Activated CD8-positive, alpha-beta T cell treated with anti-CD3 and anti-CD28 coated beads for 36 hours (primary cell): ENCODE measurements around the gene ANXA11. TPM values are rescaled to one million over a fixed set of nuclear protein-coding genes. Genes with fewer than 3 reads are reported as not detected.
A peak's percentile ranks its signal among the peaks of the same experiment; 100 is the strongest.
"Not testable (repeated sequence)": the region's sequence is repeated elsewhere in the genome, so short reads cannot be mapped to it uniquely, and the experiment has no call there.

Experiments used
- ATAC-seq: fragments of 200-7000 bp; cut with Tn5 transposase; one replicate; pipeline ENCODE4 v1.10.0; 2021; ENCODE audit warnings: mild to moderate bottlenecking, moderate library complexity
- CTCF ChIA-PET: fragments of 350-600 bp; sonication (Branson Sonifier 250); formaldehyde crosslinking; loops from one replicate; lab custom pipeline; 2021; ENCODE audit warnings: antibody characterized with exemption; lab: Charles Lee
- POLR2A ChIA-PET: fragments of 350-600 bp; sonication (Branson Sonifier 250); formaldehyde crosslinking; loops from one replicate; lab custom pipeline; 2021; ENCODE audit warnings: antibody characterized with exemption; lab: Charles Lee
- DNase-seq: peaks from one replicate; pipeline ENCODE4 v3.0.0-alpha.2; 2020
- H3K27ac Mint-ChIP-seq: one replicate; pipeline ENCODE4 v1.8.0; 2021; ENCODE audit warnings: mild to moderate bottlenecking, mixed read lengths
- H3K27me3 Mint-ChIP-seq: one replicate; pipeline ENCODE4 v1.8.0; 2021; ENCODE audit warnings: mixed read lengths
- H3K36me3 Mint-ChIP-seq: one replicate; pipeline ENCODE4 v1.8.0; 2021; ENCODE audit warnings: low read depth, mixed read lengths
- H3K4me1 Mint-ChIP-seq: one replicate; pipeline ENCODE4 v1.8.0; 2021; ENCODE audit warnings: low read depth, mixed read lengths
- H3K4me3 Mint-ChIP-seq: one replicate; pipeline ENCODE4 v1.8.0; 2021; ENCODE audit warnings: mild to moderate bottlenecking, moderate library complexity, mixed read lengths
- H3K9me3 Mint-ChIP-seq: one replicate; pipeline ENCODE4 v1.8.0; 2021; ENCODE audit warnings: mixed read lengths
- intact Hi-C: fragments of 100-400 bp; cut with micrococcal nuclease; formaldehyde crosslinking; loops from one replicate; pipeline ENCODE4 v1.10.0; 2022
- total RNA-seq, 2 experiments: library from RNA; stranded (reverse); gene quantifications; one replicate each; pipeline ENCODE4 v1.2.3, GENCODE V29; 2021
- TF ChIP-seq, protein P1 (sequence below): fragments of 200-600 bp; IDR thresholded peaks from one replicate; pipeline ENCODE4 v1.8.0; 2022; ENCODE audit warnings: antibody characterized with exemption, mild to moderate bottlenecking

Gene ANXA11
- total RNA-seq, 2 experiments from 2014 or later, result 226 to 238 TPM

DNA sequence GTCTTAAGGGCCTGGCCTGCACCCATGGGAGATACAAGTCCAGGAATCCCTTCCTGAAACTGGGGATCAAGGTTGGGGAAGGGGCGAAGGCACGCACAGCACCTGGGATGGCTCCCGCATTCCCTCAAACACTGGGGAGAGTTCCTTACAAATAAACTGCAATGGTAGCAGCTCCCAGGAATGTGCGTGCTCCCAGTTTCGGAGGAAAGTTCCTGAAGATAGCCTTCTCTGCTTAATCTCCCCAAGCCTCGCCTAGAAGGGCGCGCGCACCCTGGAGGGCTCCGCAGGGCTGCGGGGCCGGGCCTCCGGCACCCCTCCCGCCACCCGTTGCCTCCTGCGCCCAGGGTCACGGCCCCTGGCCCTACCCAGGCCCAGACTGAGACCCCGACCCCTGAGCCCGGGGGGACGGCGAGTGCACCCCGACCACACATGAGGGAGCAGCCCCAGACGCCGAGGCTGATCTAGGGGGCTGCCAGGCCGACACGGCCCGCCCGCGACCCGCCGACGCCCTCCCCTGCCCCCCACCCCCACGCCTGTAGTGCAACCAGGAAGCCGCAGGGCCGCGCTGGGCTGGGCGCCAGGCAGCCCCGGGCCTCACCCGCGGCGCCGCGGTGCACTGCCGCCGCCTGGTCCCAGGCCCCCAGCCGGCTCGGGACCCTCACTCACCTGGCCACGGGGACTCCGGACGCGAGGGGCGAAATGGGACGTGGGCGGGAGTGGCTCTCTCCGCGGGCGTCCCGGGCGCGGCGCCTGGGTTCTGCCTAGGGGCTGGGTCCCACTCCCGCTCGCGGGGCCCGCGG lies 460 bp downstream of the ANXA11 start:
- Mint-ChIP-seq H3K9me3 (no peaks in the 10 kb centered on the region), H3K36me3 (peaks cover 34% of the 10 kb centered on the region), H3K4me3 (peak overlapping the region; percentile 92), H3K27me3 (no peaks in the 10 kb centered on the region), H3K27ac (peak overlapping the region; percentile 91), H3K4me1 (peaks cover 51% of the 10 kb centered on the region)
- POLR2A ChIA-PET, result interaction anchor here (1.0 to 5.3 kb wide), 7 partner anchors 11 to 259 kb away, joined by 3 to 49 read pairs (median 6); no protein-coding TSS in a partner anchor
- intact Hi-C loops, result loop anchor here (5.0 to 10.0 kb wide), 2 partner anchors 58 to 270 kb away; no protein-coding TSS in a partner anchor
- CTCF ChIA-PET, result interaction anchor here (1.4 to 4.8 kb wide), 6 partner anchors 14 to 265 kb away, joined by 4 to 28 read pairs (median 8); no protein-coding TSS in a partner anchor
- ATAC-seq (peak; percentile 12), DNase-seq (peak; percentile 48)
- TF ChIP-seq, protein P1, sequence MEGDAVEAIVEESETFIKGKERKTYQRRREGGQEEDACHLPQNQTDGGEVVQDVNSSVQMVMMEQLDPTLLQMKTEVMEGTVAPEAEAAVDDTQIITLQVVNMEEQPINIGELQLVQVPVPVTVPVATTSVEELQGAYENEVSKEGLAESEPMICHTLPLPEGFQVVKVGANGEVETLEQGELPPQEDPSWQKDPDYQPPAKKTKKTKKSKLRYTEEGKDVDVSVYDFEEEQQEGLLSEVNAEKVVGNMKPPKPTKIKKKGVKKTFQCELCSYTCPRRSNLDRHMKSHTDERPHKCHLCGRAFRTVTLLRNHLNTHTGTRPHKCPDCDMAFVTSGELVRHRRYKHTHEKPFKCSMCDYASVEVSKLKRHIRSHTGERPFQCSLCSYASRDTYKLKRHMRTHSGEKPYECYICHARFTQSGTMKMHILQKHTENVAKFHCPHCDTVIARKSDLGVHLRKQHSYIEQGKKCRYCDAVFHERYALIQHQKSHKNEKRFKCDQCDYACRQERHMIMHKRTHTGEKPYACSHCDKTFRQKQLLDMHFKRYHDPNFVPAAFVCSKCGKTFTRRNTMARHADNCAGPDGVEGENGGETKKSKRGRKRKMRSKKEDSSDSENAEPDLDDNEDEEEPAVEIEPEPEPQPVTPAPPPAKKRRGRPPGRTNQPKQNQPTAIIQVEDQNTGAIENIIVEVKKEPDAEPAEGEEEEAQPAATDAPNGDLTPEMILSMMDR, result no peak

DNA sequence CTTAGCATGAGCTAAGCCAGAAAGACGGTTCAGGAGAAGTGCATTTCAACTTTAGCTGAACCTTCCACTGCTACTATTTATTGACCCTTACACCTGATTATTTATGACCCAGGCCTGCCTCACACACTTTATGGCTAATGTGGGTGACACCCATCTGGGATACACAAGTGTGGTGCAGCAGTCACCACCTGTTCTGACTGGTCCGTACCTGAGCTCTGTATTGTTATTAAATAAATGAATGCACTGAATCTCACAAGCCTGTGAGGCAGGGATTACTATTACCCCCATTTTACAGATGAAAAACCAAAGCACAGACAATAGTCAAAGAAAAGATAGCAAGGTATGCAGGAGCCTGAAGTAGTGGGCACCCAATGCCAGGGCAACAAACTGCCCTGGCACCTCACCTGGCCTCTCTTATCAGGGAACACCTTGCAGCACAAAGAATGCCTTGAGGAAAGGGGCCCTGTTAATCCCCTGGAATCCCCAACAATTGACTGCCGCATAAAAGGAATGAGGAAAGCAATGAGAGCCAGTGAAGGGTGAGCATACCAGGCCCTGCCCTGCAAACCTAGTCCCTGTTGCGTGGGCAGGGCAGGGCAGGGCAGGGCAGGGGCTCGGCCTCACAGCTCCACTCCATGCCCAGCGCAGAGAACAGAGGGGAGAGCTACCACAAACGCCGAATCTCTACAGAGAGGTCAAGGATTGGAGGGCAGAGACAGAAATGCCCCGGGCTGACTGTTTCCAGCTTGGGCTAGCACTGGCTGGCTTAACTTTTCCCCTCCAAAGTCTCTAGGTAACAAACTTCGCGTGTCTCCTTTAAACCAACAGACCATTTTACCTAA lies 1.3 kb downstream of the ANXA11 start:
- Mint-ChIP-seq H3K4me3 (peak overlapping the region; percentile 92), H3K27me3 (no peaks in the 10 kb centered on the region), H3K4me1 (peaks cover 51% of the 10 kb centered on the region), H3K9me3 (no peaks in the 10 kb centered on the region), H3K27ac (peak overlapping the region; percentile 91), H3K36me3 (peaks cover 39% of the 10 kb centered on the region)
- intact Hi-C loops, result loop anchor here (1.0 to 10.0 kb wide), 2 partner anchors 18 to 271 kb away; no protein-coding TSS in a partner anchor
- TF ChIP-seq, protein P1, result no peak
- DNase-seq (peak; percentile 36), ATAC-seq (no peak)
- CTCF ChIA-PET, result interaction anchor here (0.7 to 4.8 kb wide), 15 partner anchors 9 to 266 kb away, joined by 3 to 28 read pairs (median 4); no protein-coding TSS in a partner anchor
- POLR2A ChIA-PET, result interaction anchor here (1.0 to 5.3 kb wide), 11 partner anchors 10 to 260 kb away, joined by 3 to 49 read pairs (median 6); no protein-coding TSS in a partner anchor

DNA sequence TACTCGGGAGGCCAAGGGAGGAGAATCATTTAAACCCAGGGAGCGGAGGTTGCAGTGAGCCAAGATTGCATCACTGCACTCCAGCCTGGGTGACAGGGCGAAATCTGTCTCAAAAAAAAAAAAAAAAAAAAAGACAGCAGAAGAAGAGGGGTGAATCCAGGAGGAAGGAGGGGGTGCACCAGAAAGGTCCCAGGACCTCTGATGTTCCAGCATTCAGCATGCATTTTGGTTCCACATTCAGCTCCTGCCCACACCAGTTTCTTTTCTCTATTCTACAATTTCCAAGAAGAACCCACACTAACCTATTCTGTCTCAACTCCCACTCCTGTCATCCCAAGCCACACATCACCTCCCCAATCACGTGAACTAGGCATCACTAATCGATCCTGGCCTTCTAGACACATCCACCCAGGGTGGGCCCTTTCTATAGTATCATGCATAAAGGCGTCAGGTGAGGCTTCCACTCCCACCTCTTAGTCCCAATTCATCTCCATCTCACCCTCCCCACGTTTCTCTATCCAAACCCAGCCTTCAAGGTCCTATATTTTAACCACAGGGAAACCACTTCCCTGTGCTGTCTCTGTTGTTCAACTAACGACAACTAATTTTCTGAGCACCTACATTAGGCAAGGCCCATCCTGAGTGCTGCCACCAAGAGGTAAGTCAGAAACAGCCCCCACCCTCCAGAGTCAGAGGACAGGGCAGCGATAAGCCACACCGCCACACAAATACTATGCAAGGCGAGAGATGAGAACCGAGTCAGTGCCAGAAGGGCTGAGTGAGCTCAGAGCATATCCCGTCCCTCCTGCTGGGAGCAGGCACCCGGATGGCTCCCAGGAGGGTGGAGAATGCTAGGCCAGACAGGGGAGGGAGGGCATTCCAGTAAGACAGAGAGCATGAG lies 2.2 kb downstream of the ANXA11 start:
- no peaks in the 10 kb centered on the region for H3K27me3 Mint-ChIP-seq
- ChIA-PET CTCF (interaction anchor here (0.7 to 4.8 kb wide), 16 partner anchors 9 to 267 kb away, joined by 3 to 28 read pairs (median 4); no protein-coding TSS in a partner anchor), POLR2A (interaction anchor here (0.6 to 5.3 kb wide), 13 partner anchors 9 to 261 kb away, joined by 3 to 49 read pairs (median 6); no protein-coding TSS in a partner anchor)
- H3K36me3 Mint-ChIP-seq, result peaks cover 44% of the 10 kb centered on the region
- peak overlapping the region; percentile 92 for H3K4me3 Mint-ChIP-seq
- ATAC-seq, result peak; percentile 75
- peaks cover 57% of the 10 kb centered on the region for H3K4me1 Mint-ChIP-seq
- TF ChIP-seq, protein P1, result no peak
- peak; percentile 88 for DNase-seq
- peak overlapping the region; percentile 91 for H3K27ac Mint-ChIP-seq
- intact Hi-C loops, result loop anchor here (1.0 to 10.0 kb wide), 2 partner anchors 17 to 272 kb away; no protein-coding TSS in a partner anchor
- no peaks in the 10 kb centered on the region for H3K9me3 Mint-ChIP-seq

DNA sequence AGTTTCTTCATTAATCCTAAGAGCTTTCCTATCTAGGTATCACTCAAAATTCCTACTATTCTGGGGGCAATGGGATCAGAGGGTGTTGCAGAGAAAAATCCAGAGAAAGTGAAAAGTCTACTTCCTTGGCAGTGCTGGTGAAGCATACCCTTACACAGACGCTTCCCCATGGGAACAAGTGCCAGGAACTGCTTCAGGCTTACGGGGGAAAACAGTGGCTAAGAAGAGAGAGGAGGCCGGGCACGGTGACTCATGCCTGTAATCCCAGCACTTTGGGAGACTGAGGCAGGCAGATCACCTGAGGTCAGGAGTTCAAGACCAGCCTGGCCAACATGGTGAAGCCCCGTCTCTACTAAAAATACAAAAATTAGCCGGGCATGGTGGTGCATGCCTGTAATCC lies 2.8 kb downstream of the ANXA11 start:
- Mint-ChIP-seq H3K4me3 (peak overlapping the region; percentile 92), H3K27ac (peak overlapping the region; percentile 91), H3K36me3 (peaks cover 46% of the 10 kb centered on the region), H3K4me1 (peaks cover 62% of the 10 kb centered on the region)
- CTCF ChIA-PET, result interaction anchor here (1.2 to 4.8 kb wide), 9 partner anchors 8 to 59 kb away, joined by 3 to 28 read pairs (median 8); no protein-coding TSS in a partner anchor
- POLR2A ChIA-PET, result interaction anchor here (0.6 to 5.3 kb wide), 7 partner anchors 8 to 85 kb away, joined by 3 to 49 read pairs (median 3); no protein-coding TSS in a partner anchor
- not testable (repeated sequence) for H3K9me3 Mint-ChIP-seq, H3K27me3 Mint-ChIP-seq, ATAC-seq, DNase-seq
- intact Hi-C loops, result loop anchor here (10.0 kb wide), 1 partner anchor 272 kb away; no protein-coding TSS in a partner anchor
